ENCODE data around the gene RCOR3. TPM values are rescaled to one million over a fixed set of nuclear protein-coding genes. Genes with fewer than 3 reads are reported as not detected.
"Not testable (repeated sequence)": the region's sequence is repeated elsewhere in the genome, so short reads cannot be mapped to it uniquely, and the experiment has no call there.

RCOR3 gene
- total RNA-seq, 2 donors from 2014 or later = 34.7 to 37.8 TPM

GRCh38 chr1:211313392-211313791 lies 54.2 kb downstream of the RCOR3 start:
- Histone ChIP-seq H3K36me3 (peaks cover 7% of the 10 kb centered on the region), H3K27ac (no peak overlapping the region), H3K9me3 (no peaks in the 10 kb centered on the region), H3K4me3 (no peak overlapping the region), H3K9ac (ENCODE audit: low read depth in 2 of 2, low read length in 2 of 2) (no peak overlapping the region), H3K27me3 (no peaks in the 10 kb centered on the region), H3K4me1 (no peaks in the 10 kb centered on the region)
- intact Hi-C loops (cut with DNase I) = no loop called here
- no peak for DNase-seq
- TF ChIP-seq CTCF (IDR thresholded peaks at IDR 0.05) = no peak

GRCh38 chr1:211318576-211319280 lies 59.6 kb downstream of the RCOR3 start:
- no peak for TF ChIP-seq CTCF (IDR thresholded peaks at IDR 0.05)
- Histone ChIP-seq H3K4me3 (no peak overlapping the region), H3K36me3 (peaks cover 7% of the 10 kb centered on the region), H3K4me1 (no peaks in the 10 kb centered on the region), H3K9me3 (no peaks in the 10 kb centered on the region), H3K27ac (no peak overlapping the region), H3K27me3 (no peaks in the 10 kb centered on the region), H3K9ac (ENCODE audit: low read depth in 2 of 2, low read length in 2 of 2) (no peak overlapping the region)
- intact Hi-C loops (cut with DNase I) = no loop called here
- DNase-seq = no peak

- H3K9ac ChIP-seq (ENCODE audit: low read depth in 2 of 2, low read length in 2 of 2) = no peak overlapping the region
- H3K4me3 ChIP-seq = no peak overlapping the region
- H3K27ac ChIP-seq = no peak overlapping the region
- no peaks in the 10 kb centered on the region for H3K36me3 ChIP-seq
- no peaks in the 10 kb centered on the region for H3K4me1 ChIP-seq
- no peak for DNase-seq
- H3K9me3 ChIP-seq = no peaks in the 10 kb centered on the region
- intact Hi-C loops (cut with DNase I) = loop anchor here (5.0 to 10.0 kb wide), 3 partner anchors 157 to 335 kb away; no protein-coding TSS in a partner anchor
- H3K27me3 ChIP-seq = no peaks in the 10 kb centered on the region
- TF ChIP-seq CTCF (IDR thresholded peaks at IDR 0.05) = no peak
These were observed 60.7 kb downstream of the RCOR3 start for GRCh38 chr1:211319892-211320291.

- no peaks in the 10 kb centered on the region for H3K4me1 ChIP-seq
- intact Hi-C loops (cut with DNase I) = loop anchor here (5.0 to 10.0 kb wide), 3 partner anchors 156 to 334 kb away; no protein-coding TSS in a partner anchor
- no peaks in the 10 kb centered on the region for H3K9me3 ChIP-seq
- no peak overlapping the region for H3K9ac ChIP-seq (ENCODE audit: low read depth in 2 of 2, low read length in 2 of 2)
- no peak for DNase-seq
- no peak for TF ChIP-seq CTCF (IDR thresholded peaks at IDR 0.05)
- H3K27me3 ChIP-seq = no peaks in the 10 kb centered on the region
- H3K4me3 ChIP-seq = no peak overlapping the region
- H3K27ac ChIP-seq = no peak overlapping the region
- no peaks in the 10 kb centered on the region for H3K36me3 ChIP-seq
These were observed 61.8 kb downstream of the RCOR3 start for GRCh38 chr1:211320980-211321379.

DNA sequence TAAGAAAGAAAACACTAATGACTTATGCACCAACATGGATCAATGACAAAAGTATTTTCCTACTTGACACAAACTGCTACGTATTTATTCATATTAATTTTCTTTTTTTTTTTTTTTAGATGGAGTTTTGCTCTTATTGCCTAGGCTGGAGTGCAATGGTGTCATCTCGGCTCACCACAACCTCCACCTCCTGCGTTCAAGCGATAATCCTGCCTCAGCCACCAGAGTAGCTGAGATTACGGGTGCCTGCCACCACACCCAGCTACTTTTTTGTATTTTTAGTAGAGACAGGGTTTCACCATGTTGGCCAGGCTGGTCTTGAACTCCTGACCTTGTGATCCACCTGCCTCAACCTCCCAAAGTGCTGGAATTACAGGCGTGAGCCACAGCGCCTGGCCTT lies 62.5 kb downstream of the RCOR3 start:
- H3K27me3 ChIP-seq; H3K9ac ChIP-seq (ENCODE audit: low read depth in 2 of 2, low read length in 2 of 2); DNase-seq; H3K9me3 ChIP-seq; H3K4me3 ChIP-seq; H3K4me1 ChIP-seq; H3K27ac ChIP-seq; H3K36me3 ChIP-seq: not testable (repeated sequence)
- intact Hi-C loops (cut with DNase I) = loop anchor here (5.0 to 10.0 kb wide), 3 partner anchors 156 to 333 kb away; no protein-coding TSS in a partner anchor
